ENCODE results near the gene NEURL1B. TPM values are rescaled to one million over a fixed set of nuclear protein-coding genes. Genes with fewer than 3 reads are reported as not detected.

The NEURL1B gene
- polyA plus RNA-seq, 1 donor (not counting 4 experiments of a cell fraction or from before 2014, with no cell fraction given): 0.43 TPM

DNA sequence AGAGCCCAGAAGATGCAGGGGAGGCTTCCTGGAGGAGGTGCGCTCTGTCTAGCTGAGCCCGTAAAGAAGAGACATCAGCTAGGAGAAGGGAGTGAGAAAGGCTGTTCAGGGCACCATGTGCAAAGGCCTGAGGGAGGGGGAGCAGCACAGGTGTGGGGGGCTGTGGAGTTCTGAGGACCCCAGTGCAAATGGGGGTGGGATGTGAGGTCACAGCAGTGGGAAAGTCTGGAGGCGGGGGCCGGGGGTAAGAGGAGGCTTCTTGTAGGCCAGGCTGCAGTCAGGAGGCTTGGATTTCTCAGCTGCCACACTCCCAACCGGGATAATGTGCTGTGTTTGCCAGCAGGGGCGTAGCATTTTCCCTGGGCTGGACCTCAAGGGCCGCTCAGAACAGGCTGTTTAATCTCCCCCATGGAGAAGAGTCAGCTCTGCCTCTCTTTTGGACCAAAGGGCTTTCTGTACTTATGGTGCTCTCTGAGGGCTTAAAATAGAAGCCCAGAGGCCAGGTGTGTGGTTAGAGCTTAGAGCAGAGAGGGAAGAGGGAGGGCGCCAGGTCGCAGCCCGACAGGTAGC, 5.7 kb downstream of the NEURL1B start:
- H3K36me3 ChIP-seq (ENCODE audit: control insufficient read depth in 2 of 2, extremely low read depth in 1 of 2, insufficient read depth in 2 of 2, low read length in 2 of 2): no peaks in the 10 kb centered on the region
- H2AFZ ChIP-seq (ENCODE audit: control insufficient read depth, low read length): no peak overlapping the region
- no peaks in the 10 kb centered on the region for H3K79me2 ChIP-seq (ENCODE audit: control insufficient read depth, insufficient read depth, low read length)
- H3K9me3 ChIP-seq (ENCODE audit: control insufficient read depth, low read depth, low read length): no peaks in the 10 kb centered on the region
- no peaks in the 10 kb centered on the region for H3K9me1 ChIP-seq (ENCODE audit: control insufficient read depth, extremely low read depth, insufficient read depth, low read length)
- no peaks in the 10 kb centered on the region for H4K20me1 ChIP-seq (ENCODE audit: control insufficient read depth, extremely low read depth, insufficient read depth, low read length)
- DNase-seq (ENCODE audit: low read depth, low spot score) (no peak), FAIRE-seq (no peak)
- H3K27ac ChIP-seq (ENCODE audit: control insufficient read depth, insufficient read depth, low read length): no peak overlapping the region
- no peak for TF ChIP-seq EZH2 (IDR thresholded peaks at IDR 0.05; ENCODE audit: low read length)
- TF ChIP-seq, protein P1, sequence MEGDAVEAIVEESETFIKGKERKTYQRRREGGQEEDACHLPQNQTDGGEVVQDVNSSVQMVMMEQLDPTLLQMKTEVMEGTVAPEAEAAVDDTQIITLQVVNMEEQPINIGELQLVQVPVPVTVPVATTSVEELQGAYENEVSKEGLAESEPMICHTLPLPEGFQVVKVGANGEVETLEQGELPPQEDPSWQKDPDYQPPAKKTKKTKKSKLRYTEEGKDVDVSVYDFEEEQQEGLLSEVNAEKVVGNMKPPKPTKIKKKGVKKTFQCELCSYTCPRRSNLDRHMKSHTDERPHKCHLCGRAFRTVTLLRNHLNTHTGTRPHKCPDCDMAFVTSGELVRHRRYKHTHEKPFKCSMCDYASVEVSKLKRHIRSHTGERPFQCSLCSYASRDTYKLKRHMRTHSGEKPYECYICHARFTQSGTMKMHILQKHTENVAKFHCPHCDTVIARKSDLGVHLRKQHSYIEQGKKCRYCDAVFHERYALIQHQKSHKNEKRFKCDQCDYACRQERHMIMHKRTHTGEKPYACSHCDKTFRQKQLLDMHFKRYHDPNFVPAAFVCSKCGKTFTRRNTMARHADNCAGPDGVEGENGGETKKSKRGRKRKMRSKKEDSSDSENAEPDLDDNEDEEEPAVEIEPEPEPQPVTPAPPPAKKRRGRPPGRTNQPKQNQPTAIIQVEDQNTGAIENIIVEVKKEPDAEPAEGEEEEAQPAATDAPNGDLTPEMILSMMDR (optimal IDR thresholded peaks at IDR 0.05 in 1 of 3, IDR thresholded peaks at IDR 0.05 in 1 of 3, conservative IDR thresholded peaks at IDR 0.05 in 1 of 3; ENCODE audit: extremely low read depth in 1 of 3, insufficient read depth in 2 of 3, low read length in 3 of 3): no peak
- H3K9ac ChIP-seq (ENCODE audit: control insufficient read depth, extremely low read depth, insufficient read depth, low read length): no peak overlapping the region
- H3K4me2 ChIP-seq (ENCODE audit: control insufficient read depth, extremely low read depth, insufficient read depth, low read depth, low read length): no peak overlapping the region
- dilution Hi-C loops (cut with MboI; ENCODE audit: extremely low pct_ligation_motif_present, low sequenced_read_pairs): no loop called here
- peaks cover 28% of the 10 kb centered on the region for H3K27me3 ChIP-seq (ENCODE audit: control insufficient read depth, extremely low read depth, insufficient read depth, low read length)
- H3K4me3 ChIP-seq (ENCODE audit: control insufficient read depth in 2 of 3, extremely low read depth in 1 of 3, insufficient read depth in 2 of 3, low read depth in 1 of 3, low read length in 3 of 3): no peak overlapping the region
- H3K4me1 ChIP-seq (ENCODE audit: control insufficient read depth, extremely low read depth, insufficient read depth, low read length): peaks cover 3% of the 10 kb centered on the region

DNA sequence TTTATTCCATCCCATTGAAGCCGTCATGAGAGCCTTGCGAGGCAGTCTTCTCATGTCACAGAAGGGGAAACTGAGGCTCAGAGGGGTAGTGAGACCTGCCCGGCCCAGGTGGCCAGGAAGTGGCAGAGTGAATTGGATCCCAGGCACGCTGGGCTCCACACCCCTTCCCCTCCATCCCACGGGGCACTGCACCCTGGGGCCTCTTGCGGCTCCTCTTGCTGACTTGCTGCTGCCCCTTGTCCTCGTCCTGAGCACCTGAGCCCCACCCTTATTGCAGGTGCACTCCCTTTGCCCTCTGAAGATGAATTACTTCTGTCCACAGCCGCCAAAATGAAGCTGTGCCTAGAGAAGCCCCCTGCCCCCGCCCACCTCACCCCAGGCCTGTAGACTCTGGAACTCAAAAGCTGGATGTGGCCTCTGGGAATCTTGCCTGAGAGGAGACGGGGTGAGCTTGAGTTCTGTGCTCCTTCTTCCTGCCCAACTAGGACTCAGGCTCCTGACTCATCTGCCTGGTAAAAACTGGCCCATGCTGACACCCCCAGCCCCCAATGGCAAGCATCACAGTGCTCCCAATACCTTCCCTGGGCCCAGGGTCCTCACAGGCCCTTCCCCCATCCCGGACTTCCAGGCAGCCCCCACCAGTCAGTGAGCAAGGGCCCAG, 6.4 kb downstream of the NEURL1B start:
- TF ChIP-seq EZH2 (IDR thresholded peaks at IDR 0.05; ENCODE audit: low read length): no peak
- TF ChIP-seq, protein P1 (optimal IDR thresholded peaks at IDR 0.05 in 1 of 3, IDR thresholded peaks at IDR 0.05 in 1 of 3, conservative IDR thresholded peaks at IDR 0.05 in 1 of 3; ENCODE audit: extremely low read depth in 1 of 3, insufficient read depth in 2 of 3, low read length in 3 of 3): no peak
- H3K9me3 ChIP-seq (ENCODE audit: control insufficient read depth, low read depth, low read length): no peaks in the 10 kb centered on the region
- no peaks in the 10 kb centered on the region for H4K20me1 ChIP-seq (ENCODE audit: control insufficient read depth, extremely low read depth, insufficient read depth, low read length)
- H3K4me1 ChIP-seq (ENCODE audit: control insufficient read depth, extremely low read depth, insufficient read depth, low read length): peaks cover 3% of the 10 kb centered on the region
- no peak overlapping the region for H3K4me3 ChIP-seq (ENCODE audit: control insufficient read depth in 2 of 3, extremely low read depth in 1 of 3, insufficient read depth in 2 of 3, low read depth in 1 of 3, low read length in 3 of 3)
- no peak overlapping the region for H2AFZ ChIP-seq (ENCODE audit: control insufficient read depth, low read length)
- no peak for DNase-seq (ENCODE audit: low read depth, low spot score)
- H3K27ac ChIP-seq (ENCODE audit: control insufficient read depth, insufficient read depth, low read length): no peak overlapping the region
- H3K4me2 ChIP-seq (ENCODE audit: control insufficient read depth, extremely low read depth, insufficient read depth, low read depth, low read length): no peak overlapping the region
- no peaks in the 10 kb centered on the region for H3K9me1 ChIP-seq (ENCODE audit: control insufficient read depth, extremely low read depth, insufficient read depth, low read length)
- no peaks in the 10 kb centered on the region for H3K79me2 ChIP-seq (ENCODE audit: control insufficient read depth, insufficient read depth, low read length)
- FAIRE-seq: no peak
- H3K9ac ChIP-seq (ENCODE audit: control insufficient read depth, extremely low read depth, insufficient read depth, low read length): no peak overlapping the region
- dilution Hi-C loops (cut with MboI; ENCODE audit: extremely low pct_ligation_motif_present, low sequenced_read_pairs): no loop called here
- no peaks in the 10 kb centered on the region for H3K36me3 ChIP-seq (ENCODE audit: control insufficient read depth in 2 of 2, extremely low read depth in 1 of 2, insufficient read depth in 2 of 2, low read length in 2 of 2)
- H3K27me3 ChIP-seq (ENCODE audit: control insufficient read depth, extremely low read depth, insufficient read depth, low read length): peaks cover 21% of the 10 kb centered on the region

All from keratinocyte (primary cell).